Left lobe of liver (tissue), 2 donors: ENCODE measurements around the gene ABCB11. TPM values are rescaled to one million over a fixed set of nuclear protein-coding genes. Genes with fewer than 3 reads are reported as not detected.
A peak's percentile ranks its signal among the peaks of the same experiment; 100 is the strongest.
"Not testable (repeated sequence)": the region's sequence is repeated elsewhere in the genome, so short reads cannot be mapped to it uniquely, and the experiment has no call there.

Experiments used
- ATAC-seq: fragments of 200-7000 bp; cut with Tn5 transposase; one replicate; pipeline ENCODE4 v1.9.1; 2020; ENCODE audit warnings: mild to moderate bottlenecking, moderate library complexity
- DNase-seq: peaks from one replicate; pipeline ENCODE4 v3.0.0-alpha.2; 2020; ENCODE audit warnings: low spot score
- total RNA-seq: library from RNA; stranded (reverse); gene quantifications from one replicate; pipeline ENCODE4 v1.2.1, GENCODE V29; 2021
- donor health status: DM: no; HTN: no; CAD: no; lungs with moderate emphysema.
- donor health status: DM: no; HTN: yes; CAD: no.

The ABCB11 gene
- total RNA-seq = 68.5 TPM

DNA sequence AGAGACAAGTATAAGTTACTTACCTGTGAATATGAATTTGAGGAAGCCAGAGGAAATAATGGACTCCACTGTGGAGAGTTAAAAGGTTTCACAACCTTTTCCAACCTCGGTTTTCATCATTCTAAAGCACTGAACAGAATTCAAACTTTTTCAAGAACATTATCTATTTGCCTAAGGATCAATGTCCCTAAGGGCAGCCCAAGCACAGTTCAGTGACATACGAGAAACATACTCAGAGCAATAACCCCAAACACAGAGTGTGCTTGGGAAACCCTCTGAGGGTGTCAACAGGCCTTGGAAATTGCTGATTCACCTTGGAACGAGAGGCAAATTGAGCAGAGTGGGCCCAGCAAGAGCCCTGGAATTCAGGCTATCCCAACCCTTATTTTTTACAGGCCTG, at the start of gene ABCB11:
ABCB11 (minus strand) TSS at position 123 of the 400 bp plus-strand sequence. CDS start 13,199 bp downstream, outside the sequence.
- ATAC-seq (peak; percentile 84), DNase-seq (peak; percentile 72)

DNA sequence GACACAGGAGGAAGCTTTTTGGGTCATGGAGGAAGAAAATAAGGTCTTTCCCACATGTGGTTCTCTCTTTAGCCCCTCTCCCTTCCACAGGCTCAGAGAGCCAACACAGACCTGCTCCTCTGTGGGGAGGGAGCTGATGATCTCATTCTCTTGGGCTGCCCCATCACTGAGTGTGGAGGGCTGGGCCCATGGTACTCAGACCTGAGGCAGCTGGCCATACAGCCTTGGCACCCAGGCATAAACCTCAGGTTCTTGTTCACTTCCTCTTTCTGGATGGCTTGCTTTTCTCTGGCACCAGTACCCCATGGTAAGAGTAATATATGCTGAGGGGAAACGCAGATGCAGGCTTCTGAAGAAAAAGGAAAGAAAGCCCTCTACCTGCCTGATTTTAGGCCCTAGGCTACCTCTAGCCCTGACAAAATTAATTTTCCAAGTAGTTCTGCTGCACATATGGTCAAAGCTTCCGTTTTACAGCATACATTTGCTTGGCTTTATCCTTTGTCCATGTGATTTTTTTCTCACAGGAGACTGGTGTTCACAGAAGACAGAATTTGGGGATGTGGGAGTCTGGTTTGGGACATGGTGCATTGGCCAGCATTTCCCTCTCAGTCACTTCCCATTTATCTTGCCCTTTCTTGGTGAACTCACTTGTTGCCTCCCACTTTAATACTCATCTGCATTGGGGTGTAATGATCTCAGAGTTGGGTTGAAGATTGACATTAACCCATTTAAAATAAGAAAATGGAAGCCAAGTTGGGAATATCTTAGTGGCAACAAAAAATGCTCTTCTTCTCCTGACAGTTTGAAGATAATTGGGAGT, 49.3 kb upstream of the ABCB11 start:
- no peak for DNase-seq
- ATAC-seq = no peak

DNA sequence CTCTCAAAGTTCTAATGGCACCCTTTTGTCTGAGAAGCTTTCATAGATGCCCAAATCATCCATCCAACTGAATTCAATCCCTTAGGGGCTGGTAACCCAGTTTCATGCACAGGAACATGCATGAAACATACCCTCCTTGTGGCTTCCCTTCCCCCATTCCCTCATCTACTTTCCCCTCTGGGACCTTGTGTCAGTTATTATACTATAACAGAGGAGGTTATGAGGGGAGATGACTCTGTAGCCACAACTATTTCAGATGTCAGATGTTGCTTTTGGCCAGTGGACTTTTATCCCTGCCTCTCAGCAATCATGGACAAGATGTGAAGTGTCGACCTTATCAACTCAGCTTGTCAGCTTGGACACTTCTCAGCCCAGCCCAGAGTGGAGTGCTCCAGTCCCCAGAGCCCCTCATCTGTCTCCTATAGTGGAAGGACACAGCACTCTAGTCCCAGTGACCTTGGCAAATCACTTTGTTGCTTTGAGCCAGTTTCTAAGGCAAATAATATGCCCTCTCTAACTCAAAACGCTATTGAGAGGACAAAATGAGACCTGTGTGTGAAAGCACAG, 46.6 kb upstream of the ABCB11 start:
- DNase-seq (no peak), ATAC-seq (no peak)

DNA sequence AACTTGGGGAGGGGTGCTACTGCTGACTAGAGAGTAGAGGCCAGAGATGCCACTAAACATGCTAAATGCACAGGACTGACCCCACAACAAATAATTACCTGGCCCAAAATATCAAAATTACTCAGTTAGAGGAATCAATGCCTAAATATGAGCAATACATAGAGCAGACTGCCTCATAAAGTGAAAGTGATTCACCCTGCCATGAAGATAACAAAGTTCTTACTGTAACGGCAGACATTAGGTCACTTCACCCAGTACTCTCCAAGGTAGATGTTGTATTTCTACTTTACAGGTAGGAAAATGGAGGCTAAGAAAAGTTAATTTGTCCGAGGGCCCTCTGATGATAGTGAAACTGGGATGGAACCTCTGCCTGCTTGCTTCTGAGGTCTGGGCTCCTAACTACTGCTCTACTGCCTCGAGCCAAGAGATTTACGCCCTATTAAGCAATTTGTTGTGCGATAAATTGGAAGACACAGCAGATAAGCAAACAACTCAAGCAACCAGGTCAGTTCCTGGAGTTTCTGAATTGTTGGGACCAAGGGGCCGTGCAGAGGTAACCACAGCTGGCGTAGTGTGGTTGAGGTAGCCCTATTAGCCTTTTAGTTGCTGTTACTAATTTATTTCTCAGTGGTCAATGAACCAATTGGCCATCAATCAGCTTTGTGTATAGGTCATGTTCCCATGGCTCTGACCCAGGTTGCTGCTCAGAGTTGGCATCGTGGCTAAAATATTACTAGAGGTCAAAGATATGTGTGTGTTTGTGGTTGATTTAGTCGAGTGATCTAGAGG, 43.0 kb upstream of the ABCB11 start:
- DNase-seq (peak; percentile 81), ATAC-seq (peak; percentile 78)

DNA sequence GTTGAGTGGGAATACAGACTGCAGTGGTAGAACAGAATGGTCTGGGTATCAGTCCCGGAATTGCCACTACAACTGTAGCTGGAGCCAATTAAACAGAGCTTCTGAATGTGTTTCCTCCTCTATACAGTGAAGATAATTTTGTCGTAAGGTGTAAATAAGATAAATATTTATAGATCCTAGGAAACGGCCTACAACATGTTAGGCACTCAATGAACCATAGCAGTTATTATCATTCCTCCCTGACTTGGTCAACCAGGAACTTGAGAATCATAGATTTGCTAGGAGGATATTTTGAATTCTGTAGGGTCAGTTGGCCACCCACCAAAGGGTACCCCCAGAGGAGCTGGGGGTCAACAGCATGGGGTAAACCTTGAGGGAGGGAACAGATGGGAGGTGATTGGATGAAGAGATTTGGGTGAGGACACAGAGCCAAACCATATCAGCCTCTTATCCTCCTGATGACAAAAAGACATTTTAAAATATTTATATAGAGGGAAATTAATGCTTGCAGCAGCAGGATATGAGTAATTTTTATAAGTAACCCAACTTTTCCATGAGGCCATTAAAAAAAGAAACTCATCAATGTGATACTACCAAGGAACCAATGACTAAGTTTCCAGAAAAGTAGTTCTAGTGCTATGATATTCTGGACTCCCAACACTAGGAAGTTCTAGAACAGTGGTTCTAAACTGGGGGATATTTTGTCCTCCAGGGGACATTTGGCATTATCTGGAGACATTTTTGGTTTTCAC, 42.3 kb upstream of the ABCB11 start:
- ATAC-seq (no peak), DNase-seq (no peak)

DNA sequence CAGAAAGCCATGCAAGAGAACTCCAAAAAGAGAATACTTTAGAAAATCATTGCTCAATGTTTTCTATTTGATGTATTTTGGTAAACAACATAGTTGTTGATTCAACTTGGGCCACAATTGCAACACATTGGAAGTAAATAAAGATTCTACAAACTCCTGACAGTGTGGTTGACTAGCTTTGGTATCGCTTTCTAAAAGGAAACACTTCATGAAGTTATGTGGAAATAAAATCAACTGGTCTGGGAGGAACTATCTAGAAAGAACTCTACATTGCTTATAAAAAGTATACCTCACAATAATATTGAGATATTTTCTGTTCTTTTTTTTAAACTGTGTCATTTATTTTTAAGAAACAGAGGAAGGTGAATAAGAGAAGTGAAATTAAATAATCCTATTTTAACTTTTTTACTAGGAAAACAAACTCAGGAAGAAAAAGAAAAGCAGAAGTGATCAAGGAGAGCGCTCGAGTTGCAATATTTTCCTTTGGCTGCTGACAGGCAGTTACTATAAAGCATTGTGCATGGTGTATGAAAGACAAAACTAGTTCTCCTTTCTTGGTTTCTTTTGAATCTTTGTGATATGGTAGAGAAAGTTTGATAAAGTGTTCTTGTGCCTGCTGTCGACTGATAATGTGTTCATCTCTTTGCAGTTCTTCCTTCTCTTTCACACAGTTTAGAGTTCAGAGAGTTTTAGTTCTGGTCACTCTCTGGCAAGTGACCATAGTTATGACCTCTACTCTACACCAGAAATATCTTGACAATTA, 41.2 kb upstream of the ABCB11 start:
- ATAC-seq = peak; percentile 46
- DNase-seq = no peak

DNA sequence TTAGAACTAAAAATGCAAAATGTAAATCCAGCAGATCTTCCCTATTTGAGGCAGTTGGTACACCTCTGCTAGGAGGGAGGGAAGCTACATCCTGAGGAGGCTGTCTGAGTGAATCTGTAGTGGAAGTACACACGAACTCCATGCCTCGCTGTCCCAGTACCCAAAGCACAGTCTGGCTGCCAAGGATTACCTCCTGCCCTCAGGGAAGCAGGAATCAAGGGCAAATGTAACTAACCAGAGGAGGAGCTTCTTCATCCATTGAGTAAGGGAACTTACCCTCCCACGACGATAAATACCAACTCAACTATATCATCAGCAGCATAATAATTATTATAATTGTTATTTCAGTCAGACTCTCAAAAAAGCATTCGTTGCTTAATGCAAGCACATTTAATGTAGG, 40.3 kb upstream of the ABCB11 start:
- DNase-seq (no peak), ATAC-seq (peak; percentile 53)

DNA sequence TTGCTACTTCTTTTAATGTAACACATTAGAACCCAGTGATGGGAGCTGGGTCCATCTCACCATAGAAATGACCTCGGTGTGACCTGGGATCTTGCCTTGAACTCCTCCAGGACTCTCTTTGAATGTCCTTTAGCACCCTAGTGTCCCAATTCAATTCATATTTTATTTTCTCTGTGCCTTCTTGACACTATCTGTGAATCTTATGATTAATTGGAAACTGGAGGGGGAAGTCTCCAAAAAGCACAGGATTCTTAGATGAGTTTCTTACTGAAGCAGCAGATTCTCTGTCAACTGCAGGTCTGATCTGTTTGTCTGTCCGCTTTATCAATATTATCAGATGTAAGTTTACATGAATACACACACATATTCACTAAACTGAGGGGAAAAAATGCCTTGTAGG, 38.7 kb upstream of the ABCB11 start:
- DNase-seq (no peak), ATAC-seq (no peak)

DNA sequence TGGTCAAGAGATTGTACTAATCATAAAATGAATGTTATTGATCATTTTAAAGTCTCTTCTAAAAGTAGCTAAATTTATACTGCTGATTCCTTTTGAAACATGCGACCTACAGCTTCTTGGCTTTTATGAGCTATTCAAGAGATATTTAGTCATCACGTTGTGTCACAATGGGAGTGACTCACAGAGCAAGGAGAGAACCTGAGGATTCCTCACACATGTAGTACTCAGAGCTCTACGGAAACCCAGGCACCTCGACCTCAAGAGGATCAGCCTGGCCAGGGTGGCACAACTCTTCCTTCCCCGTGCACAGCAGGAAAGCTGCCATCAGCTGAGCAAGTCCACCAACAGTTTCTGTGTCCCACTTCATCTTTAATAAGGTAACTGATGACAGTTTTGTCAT, 38.2 kb upstream of the ABCB11 start, which contains the start of gene DHRS9:
DHRS9 (plus strand) TSS at position 223 of the 400 bp plus-strand sequence. CDS start 12,019 bp downstream, outside the sequence.
- DNase-seq (no peak), ATAC-seq (no peak)

DNA sequence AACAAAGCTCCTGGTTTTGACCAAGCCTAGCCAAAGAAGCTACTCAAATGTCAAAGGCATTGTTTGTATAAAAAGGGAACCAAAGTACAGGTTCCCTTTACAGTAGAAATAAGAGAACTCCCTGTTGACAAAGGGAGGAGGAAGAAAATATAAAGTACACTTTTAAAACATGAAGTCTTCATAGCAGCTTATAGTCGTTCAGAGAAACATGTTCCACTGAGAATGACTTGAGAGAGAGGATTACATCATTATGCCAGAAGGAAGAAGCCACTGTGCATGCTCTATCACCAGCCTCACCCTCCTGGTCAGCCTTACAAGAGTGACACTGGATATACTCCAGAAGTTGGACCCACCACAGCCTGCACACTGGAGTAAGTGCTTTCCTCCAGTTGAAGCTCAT, 35.8 kb upstream of the ABCB11 start:
- DNase-seq (no peak), ATAC-seq (no peak)

DNA sequence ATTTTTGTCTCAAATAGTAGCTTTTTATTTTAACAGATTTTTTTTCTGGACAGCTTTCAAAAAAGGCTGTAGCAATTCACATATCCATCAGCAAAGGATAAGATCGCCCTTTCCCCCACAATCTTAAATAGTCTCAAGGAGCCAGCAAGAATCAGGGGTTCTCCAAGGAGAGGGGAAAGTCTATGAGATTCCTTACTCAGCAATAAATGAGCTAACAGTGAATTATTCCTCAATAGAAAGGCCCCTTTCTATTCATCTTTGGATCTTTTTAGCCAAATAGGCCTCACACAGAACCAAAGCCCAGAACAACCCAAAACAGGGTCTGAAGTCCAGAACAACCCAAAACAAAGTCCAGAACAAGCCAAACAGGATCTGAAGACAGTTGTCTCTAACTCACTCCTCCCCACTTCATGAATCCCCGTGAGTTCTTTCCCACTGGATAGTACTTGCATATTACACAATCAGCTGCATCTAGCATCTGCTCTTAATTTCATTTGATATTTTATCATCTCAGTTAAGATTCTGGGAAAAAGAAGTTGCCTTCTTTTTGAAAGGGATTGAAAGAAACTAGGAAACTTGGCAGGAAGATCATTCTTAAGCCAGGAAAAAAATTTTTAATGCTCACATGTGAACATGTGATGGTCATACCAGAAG, 34.9 kb upstream of the ABCB11 start:
- ATAC-seq (no peak), DNase-seq (no peak)

DNA sequence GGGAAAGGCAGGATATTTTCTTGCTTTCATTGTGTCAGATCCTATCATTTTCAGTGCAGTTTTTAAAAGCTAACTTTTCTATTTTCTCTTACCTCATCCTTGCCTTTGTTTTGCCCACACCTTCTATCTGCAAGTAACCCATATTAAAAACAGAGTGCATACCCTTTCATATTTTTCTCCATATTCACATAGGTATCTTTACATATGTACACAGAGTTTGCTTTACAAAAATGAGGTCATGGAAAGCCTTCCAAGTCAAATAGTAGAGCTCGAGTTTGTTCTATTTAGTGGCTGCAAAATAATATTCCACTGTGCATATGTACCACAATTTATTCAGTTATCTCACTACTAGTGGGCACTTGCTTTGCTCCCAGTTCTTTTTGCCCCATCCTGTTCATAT, 34.3 kb upstream of the ABCB11 start:
- DNase-seq (no peak), ATAC-seq (no peak)

DNA sequence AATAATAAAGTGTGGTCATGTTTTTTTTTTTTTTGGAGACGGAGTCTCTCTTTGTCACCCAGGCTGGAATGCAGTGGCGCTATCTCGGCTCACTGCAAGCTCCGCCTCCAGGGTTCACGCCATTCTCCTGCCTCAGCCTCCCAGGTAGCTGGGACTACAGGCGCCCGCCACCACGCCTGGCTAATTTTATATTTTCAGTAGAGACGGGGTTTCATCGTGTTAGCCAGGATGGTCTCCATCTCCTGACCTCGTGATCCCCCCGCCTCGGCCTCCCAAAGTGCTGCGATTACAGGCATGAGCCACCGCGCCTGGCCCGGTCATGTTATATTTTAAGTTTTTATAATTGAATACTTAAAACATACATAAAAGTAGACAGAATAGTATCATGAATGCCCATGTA, 33.1 kb upstream of the ABCB11 start:
- not testable (repeated sequence) for ATAC-seq

DNA sequence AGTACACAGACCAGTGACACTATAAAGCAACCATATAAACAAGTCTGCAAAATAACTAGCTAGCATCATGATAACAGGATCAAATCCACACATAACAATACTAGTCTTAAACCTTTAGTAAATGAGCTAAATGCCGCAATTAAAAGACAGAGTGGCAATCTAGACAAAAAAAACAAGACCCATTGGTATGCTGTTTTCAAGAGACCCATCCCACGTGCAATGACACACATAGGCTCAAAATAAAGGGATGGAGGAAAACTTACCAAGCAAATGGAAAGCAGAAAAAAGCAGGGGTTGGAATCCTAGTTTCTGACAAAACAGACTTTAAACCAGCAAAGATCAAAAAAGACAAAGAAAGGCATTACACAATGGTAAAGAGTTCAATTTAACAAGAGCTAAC, 23.5 kb upstream of the ABCB11 start:
- ATAC-seq = not testable (repeated sequence)

More for the DNA sequence above, 33.1 kb upstream of the ABCB11 start:
- not testable (repeated sequence) for DNase-seq

DNA sequence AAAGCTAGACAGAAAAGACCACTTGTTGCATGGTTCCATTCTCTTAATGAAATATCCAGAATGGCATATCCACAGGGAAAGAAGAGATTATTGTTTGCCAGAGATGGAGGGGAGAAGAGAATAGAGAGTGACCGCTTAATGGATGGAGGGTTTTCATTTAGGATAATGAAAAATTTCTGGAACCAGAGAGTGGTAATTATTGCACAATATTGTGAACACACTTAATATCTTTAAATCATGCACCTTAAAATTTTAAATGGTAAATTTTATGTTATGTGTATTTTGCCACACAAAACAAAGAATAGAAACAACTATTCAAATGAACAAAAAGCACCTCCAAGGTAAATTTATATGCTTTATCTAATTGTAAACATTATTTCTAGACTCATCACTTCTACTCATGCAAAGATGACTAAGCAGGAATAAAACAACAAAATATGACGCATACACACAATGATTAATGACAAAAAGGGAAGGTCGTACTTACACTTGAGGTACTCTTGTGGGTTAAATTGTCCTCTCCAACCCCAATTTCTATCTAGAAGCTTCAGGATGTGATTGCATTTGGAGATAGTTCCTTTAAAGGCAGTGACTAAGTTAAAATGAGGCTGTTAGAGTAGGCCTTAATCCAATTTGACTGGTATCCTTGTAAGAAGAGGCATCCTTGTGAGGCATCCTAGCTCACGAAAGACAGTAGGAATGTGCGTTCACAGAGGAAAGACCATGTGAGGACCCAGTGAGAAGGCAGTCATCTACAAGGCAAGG, 19.5 kb upstream of the ABCB11 start:
- DNase-seq = no peak
- no peak for ATAC-seq

More for the DNA sequence above, 23.5 kb upstream of the ABCB11 start:
- DNase-seq = not testable (repeated sequence)

DNA sequence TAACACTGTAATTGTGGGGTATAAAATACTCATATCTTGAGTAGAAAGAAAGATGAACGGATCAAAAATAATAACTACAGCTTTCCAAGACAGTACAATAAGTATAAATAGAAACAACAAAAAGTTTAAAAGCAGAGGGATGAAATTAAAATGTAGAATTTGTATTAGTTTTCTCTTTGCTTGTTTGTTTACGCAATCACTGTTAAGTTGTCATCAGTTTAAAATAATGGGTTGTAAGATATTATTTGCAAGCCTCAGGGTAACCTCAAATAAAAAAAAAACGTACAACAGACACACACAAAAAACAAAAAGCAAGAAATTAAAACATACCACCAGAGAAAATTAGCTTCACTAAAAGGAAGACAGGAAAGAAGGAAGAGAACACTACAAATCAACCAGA, 18.0 kb upstream of the ABCB11 start:
- no peak for ATAC-seq
- no peak for DNase-seq

DNA sequence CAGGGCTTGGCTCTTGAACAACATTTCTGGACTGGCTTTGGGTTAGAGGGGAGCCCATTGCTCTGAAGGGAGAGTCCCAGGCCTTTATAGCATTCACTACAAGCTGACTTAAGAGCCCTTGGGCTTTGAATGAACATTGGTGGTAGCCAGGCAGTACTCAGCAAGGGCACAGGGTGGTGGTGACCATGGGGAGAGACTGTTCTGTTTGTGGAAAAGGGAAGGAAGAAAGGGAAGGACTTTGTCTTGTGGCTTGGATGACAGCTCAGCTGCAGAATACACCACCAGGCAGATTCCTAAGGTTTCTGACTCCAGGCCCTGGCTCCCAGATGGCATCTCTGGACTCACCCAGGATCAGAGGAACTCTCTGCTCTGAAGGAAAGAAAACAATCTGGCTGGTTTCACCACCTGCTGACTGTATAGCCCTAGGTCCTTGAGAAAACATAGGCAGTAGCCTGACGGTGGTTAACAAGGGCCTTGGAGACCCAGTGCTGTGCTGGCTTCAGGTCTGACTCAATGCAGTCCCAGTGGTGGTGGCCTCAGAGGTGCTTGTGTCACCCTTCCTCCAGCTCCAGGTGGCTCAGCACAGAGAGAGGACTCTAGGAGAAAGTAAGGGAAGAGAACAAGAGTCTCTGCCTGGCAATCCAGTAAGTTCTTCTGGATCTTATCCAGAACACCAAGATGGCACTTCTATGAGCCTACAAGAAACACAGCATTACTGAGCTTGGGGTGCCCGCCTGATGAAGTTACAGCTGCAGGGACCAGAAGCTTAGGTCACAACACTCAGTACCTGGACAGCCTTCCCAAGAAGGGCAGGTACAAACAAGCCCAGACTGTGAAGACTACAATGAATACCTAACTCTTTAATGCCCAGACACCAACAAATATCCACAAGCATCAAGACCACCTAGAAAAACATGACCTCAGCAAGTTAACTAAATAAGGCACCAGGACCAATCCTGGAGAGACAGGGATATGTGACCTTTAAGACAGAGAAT, 16.4 kb upstream of the ABCB11 start:
- ATAC-seq = peak; percentile 23
- no peak for DNase-seq
